T1000 (cell line): ENCODE data around the gene CALML6.
"Not testable (repeated sequence)": the region's sequence is repeated elsewhere in the genome, so short reads cannot be mapped to it uniquely, and the experiment has no call there.

Experiments used
- DNase-seq: peaks from one replicate; lab custom pipeline; 2025; ENCODE audit warnings: mixed read lengths; lab: John Stamatoyannopoulos, UW

CALML6 gene

GRCh38 chr1:1914971-1915692 is at the start of gene CALML6:
TSS of gene CALML6 (plus strand) at chr1:1915260. CDS start at chr1:1915281, 21 bp downstream.
- DNase-seq, result no peak

- DNase-seq, result no peak
These were observed 47.9 kb upstream of the CALML6 start for GRCh38 chr1:1867164-1867563.

- no peak for DNase-seq
These were observed 45.6 kb upstream of the CALML6 start for GRCh38 chr1:1869469-1869868.

GRCh38 chr1:1872329-1872994 is 42.6 kb upstream of the CALML6 start:
- DNase-seq, result no peak

GRCh38 chr1:1873186-1873585 is 41.9 kb upstream of the CALML6 start:
- no peak for DNase-seq

GRCh38 chr1:1874901-1875300 is 40.2 kb upstream of the CALML6 start:
- DNase-seq, result no peak

GRCh38 chr1:1875932-1876331 is 39.1 kb upstream of the CALML6 start:
- no peak for DNase-seq

GRCh38 chr1:1876335-1876930 is 38.6 kb upstream of the CALML6 start:
- no peak for DNase-seq

GRCh38 chr1:1877865-1878436 is 37.1 kb upstream of the CALML6 start:
- DNase-seq, result no peak

GRCh38 chr1:1879942-1880341 is 35.1 kb upstream of the CALML6 start:
- no peak for DNase-seq

GRCh38 chr1:1880617-1881312 is 34.3 kb upstream of the CALML6 start:
- no peak for DNase-seq

GRCh38 chr1:1881727-1882126 is 33.3 kb upstream of the CALML6 start:
- no peak for DNase-seq

- DNase-seq, result no peak
These were observed 31.8 kb upstream of the CALML6 start for GRCh38 chr1:1883092-1883873.

GRCh38 chr1:1883890-1884289 is 31.2 kb upstream of the CALML6 start:
- DNase-seq, result not testable (repeated sequence)

- no peak for DNase-seq
These were observed 25.8 kb upstream of the CALML6 start for GRCh38 chr1:1889090-1889750.

GRCh38 chr1:1889847-1890505 is 25.1 kb upstream of the CALML6 start:
- DNase-seq, result no peak

- peak; percentile 82 for DNase-seq
These were observed 24.3 kb upstream of the CALML6 start, which contains the start of gene GNB1 for GRCh38 chr1:1890506-1891348. TSS of gene GNB1 (minus strand) at chr1:1891087. CDS start at chr1:1825453, 65,634 bp downstream.

- peak; percentile 45 for DNase-seq
These were observed 23.5 kb upstream of the CALML6 start for GRCh38 chr1:1891349-1892078.
